Astrocyte of the hippocampus (primary cell): ENCODE data around the gene DCAF10.
"Not testable (repeated sequence)": the region's sequence is repeated elsewhere in the genome, so short reads cannot be mapped to it uniquely, and the experiment has no call there.

Experiments used
- DNase-seq: peaks from one replicate; pipeline ENCODE4 v3.0.0; 2011; ENCODE audit warnings: low read depth, low spot score

The DCAF10 gene

GRCh38 chr9:37792122-37792521 is 8.5 kb upstream of the DCAF10 start:
- DNase-seq = no peak

GRCh38 chr9:37796232-37796631 is 4.4 kb upstream of the DCAF10 start:
- DNase-seq = no peak

GRCh38 chr9:37798677-37799076 is 1.9 kb upstream of the DCAF10 start:
- DNase-seq = no peak

GRCh38 chr9:37801287-37801850 is 772 bp downstream of the DCAF10 start:
- DNase-seq = peak; percentile 62

- no peak for DNase-seq
Observed at GRCh38 chr9:37801959-37802711, 1.5 kb downstream of the DCAF10 start.

GRCh38 chr9:37806271-37806670 is 5.7 kb downstream of the DCAF10 start:
- no peak for DNase-seq

- DNase-seq = not testable (repeated sequence)
Observed at GRCh38 chr9:37809676-37810075, 9.1 kb downstream of the DCAF10 start.

GRCh38 chr9:37811906-37812476 is 11.4 kb downstream of the DCAF10 start:
- no peak for DNase-seq

GRCh38 chr9:37812773-37813379 is 12.3 kb downstream of the DCAF10 start:
- no peak for DNase-seq

GRCh38 chr9:37818849-37819248 is 18.3 kb downstream of the DCAF10 start:
- DNase-seq = no peak

GRCh38 chr9:37820142-37820541 is 19.5 kb downstream of the DCAF10 start:
- no peak for DNase-seq

GRCh38 chr9:37825174-37825573 is 24.6 kb downstream of the DCAF10 start:
- DNase-seq = not testable (repeated sequence)

GRCh38 chr9:37827483-37828165 is 27.0 kb downstream of the DCAF10 start:
- no peak for DNase-seq

GRCh38 chr9:37835821-37836220 is 35.2 kb downstream of the DCAF10 start:
- no peak for DNase-seq

GRCh38 chr9:37836386-37836785 is 35.8 kb downstream of the DCAF10 start:
- no peak for DNase-seq

- no peak for DNase-seq
Observed at GRCh38 chr9:37839496-37840461, 39.2 kb downstream of the DCAF10 start.

- peak; percentile 72 for DNase-seq
Observed at GRCh38 chr9:37840560-37841194, 40.1 kb downstream of the DCAF10 start.

- no peak for DNase-seq
Observed at GRCh38 chr9:37852222-37852621, 51.6 kb downstream of the DCAF10 start.

GRCh38 chr9:37856551-37856950 is 56.0 kb downstream of the DCAF10 start:
- DNase-seq = no peak

- no peak for DNase-seq
Observed at GRCh38 chr9:37859043-37859442, 58.4 kb downstream of the DCAF10 start.
